IMR-90 (cell line): ENCODE measurements around the gene PCDHGC5. TPM values are rescaled to one million over a fixed set of nuclear protein-coding genes. Genes with fewer than 3 reads are reported as not detected.

ENCODE experiments used
- ATAC-seq: fragments of 200-7000 bp; cut with Tn5 transposase; 2 replicates; pipeline ENCODE4 v1.9.1; 2020; ENCODE audit warnings: low read depth, mild to moderate bottlenecking, moderate library complexity
- BruUV-seq: library from RNA; stranded (reverse); fragments of 400-500 nt; replicated peaks from 2 replicates; lab custom pipeline; 2021; lab: Mats Ljungman, UMichigan
- CTCF ChIA-PET: fragments of 300-600 bp; formaldehyde crosslinking; extraction: SDS; loops from one replicate; lab custom pipeline; 2021; ENCODE audit warnings: antibody characterized with exemption; lab: Yijun Ruan, JAX
- POLR2A ChIA-PET: fragments of 300-600 bp; sonication (Branson Sonifier 250); formaldehyde crosslinking; loops from one replicate; lab custom pipeline; 2022; ENCODE audit warnings: antibody characterized with exemption; ENCODE audit not compliant: unreplicated experiment; lab: Charles Lee
- DNase-seq: peaks from one replicate; pipeline ENCODE4 v3.0.0; 2013
- H2AFZ ChIP-seq: replicated peaks from 2 replicates; pipeline ENCODE3; 2013; ENCODE audit warnings: low read length, mild to moderate bottlenecking; ENCODE audit not compliant: poor library complexity
- H2AK5ac ChIP-seq: 2 replicates; pipeline ENCODE4 v1.6.1; 2013; ENCODE audit warnings: low read depth, low read length, inconsistent platforms
- H2AK9ac ChIP-seq: replicated peaks from 2 replicates; pipeline ENCODE3; 2013; ENCODE audit warnings: mild to moderate bottlenecking, low read depth, low read length, moderate library complexity; ENCODE audit not compliant: poor library complexity
- H2BK120ac ChIP-seq: 2 replicates; pipeline ENCODE4 v1.6.1; 2013; ENCODE audit warnings: low read depth, low read length, inconsistent platforms
- H2BK15ac ChIP-seq: 3 replicates; pipeline ENCODE4 v1.6.1; 2013; ENCODE audit warnings: low read depth, low read length, inconsistent platforms
- H2BK20ac ChIP-seq: 2 replicates; pipeline ENCODE4 v1.6.1; 2013; ENCODE audit warnings: low read depth, mild to moderate bottlenecking, inconsistent platforms, low read length, moderate library complexity
- H2BK5ac ChIP-seq: 2 replicates; pipeline ENCODE4 v1.6.1; 2013; ENCODE audit warnings: mild to moderate bottlenecking, low read depth, low read length, inconsistent platforms; ENCODE audit not compliant: poor library complexity, severe bottlenecking
- H3K14ac ChIP-seq: replicated peaks from 2 replicates; pipeline ENCODE4 v1.6.1; 2013; ENCODE audit warnings: low read depth, low read length, inconsistent platforms
- H3K18ac ChIP-seq: 2 replicates; pipeline ENCODE4 v1.6.1; 2013; ENCODE audit warnings: low read depth, low read length, control low read depth
- H3K23ac ChIP-seq: 2 replicates; pipeline ENCODE4 v1.6.1; 2013; ENCODE audit warnings: low read depth, low read length, inconsistent platforms
- H3K27ac ChIP-seq: 2 replicates; pipeline ENCODE4 v1.5.1; 2013; ENCODE audit warnings: mild to moderate bottlenecking, control low read depth, low read length; ENCODE audit not compliant: insufficient read depth
- H3K27me3 ChIP-seq: 2 replicates; pipeline ENCODE4 v1.6.1; 2013; ENCODE audit warnings: low read length; ENCODE audit not compliant: control insufficient read depth, insufficient read depth
- H3K36me3 ChIP-seq: 2 replicates; pipeline ENCODE4 v1.6.1; 2013; ENCODE audit warnings: low read length, mixed read lengths; ENCODE audit not compliant: control insufficient read depth, insufficient read depth
- H3K4ac ChIP-seq: 2 replicates; pipeline ENCODE4 v1.6.1; 2013; ENCODE audit warnings: low read depth, low read length, inconsistent platforms
- H3K4me1 ChIP-seq: 2 replicates; pipeline ENCODE4 v1.6.1; 2013; ENCODE audit warnings: low read length, mixed read lengths; ENCODE audit not compliant: control insufficient read depth, insufficient read depth
- H3K4me2 ChIP-seq: 2 replicates; pipeline ENCODE4 v1.6.1; 2013; ENCODE audit warnings: low read depth, mild to moderate bottlenecking, control low read depth, low read length, moderate library complexity
- H3K4me3 ChIP-seq: 2 replicates; pipeline ENCODE4 v1.5.1; 2013; ENCODE audit warnings: low read depth, mild to moderate bottlenecking, control low read depth, low read length, moderate library complexity; ENCODE audit not compliant: insufficient read depth
- H3K56ac ChIP-seq: 2 replicates; pipeline ENCODE4 v1.6.1; 2013; ENCODE audit warnings: low read length, inconsistent platforms; ENCODE audit not compliant: insufficient read depth; ENCODE audit errors: extremely low read depth
- H3K79me1 ChIP-seq, 2 experiments: 2 replicates each; pipeline ENCODE4 v1.6.1; 2013; ENCODE audit warnings: low read length in 2 of 2, inconsistent platforms in 1 of 2, low read depth in 1 of 2
- H3K9ac ChIP-seq: 2 replicates; pipeline ENCODE4 v1.6.1; 2013; ENCODE audit warnings: low read depth, low read length, control low read depth
- H3K9me1 ChIP-seq: 2 replicates; pipeline ENCODE4 v1.6.1; 2013; ENCODE audit warnings: low read length, inconsistent platforms; ENCODE audit not compliant: insufficient read depth
- H3K9me3 ChIP-seq: 2 replicates; pipeline ENCODE4 v1.6.1; 2013; ENCODE audit warnings: low read length; ENCODE audit not compliant: control insufficient read depth, insufficient read depth
- H4K20me1 ChIP-seq: 2 replicates; pipeline ENCODE4 v1.6.1; 2013; ENCODE audit warnings: low read length, inconsistent platforms; ENCODE audit not compliant: insufficient read depth
- H4K5ac ChIP-seq: 2 replicates; pipeline ENCODE4 v1.6.1; 2013; ENCODE audit warnings: mild to moderate bottlenecking, low read depth, low read length, control low read depth
- H4K8ac ChIP-seq, 2 experiments: 2 replicates each; pipeline ENCODE4 v1.6.1; 2013; ENCODE audit warnings: low read depth in 2 of 2, low read length in 2 of 2, control low read depth in 1 of 2, inconsistent platforms in 1 of 2
- H4K91ac ChIP-seq: 2 replicates; pipeline ENCODE4 v1.6.1; 2013; ENCODE audit warnings: low read depth, low read length, inconsistent platforms; ENCODE audit not compliant: insufficient read depth
- MAFK ChIP-seq: IDR thresholded peaks from 2 replicates; pipeline ENCODE4 v1.6.1; 2012; ENCODE audit warnings: low read depth, low read length, improper control_type of control experiment
- RCOR1 ChIP-seq: IDR thresholded peaks from 2 replicates; pipeline ENCODE4 v1.6.1; 2012; ENCODE audit warnings: mild to moderate bottlenecking, low read length, improper control_type of control experiment; ENCODE audit not compliant: insufficient replicate concordance
- RFX5 ChIP-seq: IDR thresholded peaks from 2 replicates; pipeline ENCODE4 v1.8.0; 2012; ENCODE audit warnings: low read depth, mild to moderate bottlenecking, low read length, moderate library complexity
- WGBS, 2 experiments: methylation state at CpG; one replicate each; pipeline versions ENCODE4 v1.1.5 to v1.1.7; 2013; ENCODE audit warnings: missing lambda C conversion rate in 2 of 2; ENCODE audit not compliant: insufficient read length in 1 of 2; ENCODE audit errors: extremely low coverage in 2 of 2; 5-methylcytosine and 5-hydroxymethylcytosine counted together
- dilution Hi-C: fragments of 300-500 bp; cut with HindIII; formaldehyde crosslinking; loops from one replicate; pipeline ENCODE4 v1.14.3; 2018; ENCODE audit warnings: low sequenced_read_pairs; ENCODE audit not compliant: unreplicated experiment
- in situ Hi-C: fragments of 300-500 bp; cut with MboI; formaldehyde crosslinking; loops from 3 replicates; pipeline ENCODE4 v1.14.3; 2019; ENCODE audit warnings: low sequenced_read_pairs, inconsistent platforms, mixed read lengths
- intact Hi-C: fragments of 100-400 bp; cut with micrococcal nuclease; formaldehyde crosslinking; loops from 2 replicates; pipeline ENCODE4 v1.10.0; 2022
- polyA plus RNA-seq, 3 experiments: library from polyadenylated mRNA; depleted of rRNA; stranded (reverse); fragments of >200 nt; gene quantifications; 2 replicates each; pipeline ENCODE4 v1.2.3, GENCODE V29; 2012; ENCODE audit warnings: low replicate concordance in 1 of 3
- total RNA-seq: library from RNA; depleted of rRNA; stranded (reverse); fragments of >200 nt; gene quantifications from 2 replicates; pipeline ENCODE4 v1.2.3, GENCODE V29; 2012
- TF ChIP-seq, protein P1 (sequence below): fragments of 150-350 bp; IDR thresholded peaks from 2 replicates; pipeline ENCODE4 v1.6.1; 2016; ENCODE audit warnings: low read depth, mild to moderate bottlenecking, low read length, moderate library complexity, borderline replicate concordance

The PCDHGC5 gene
- total and polyA plus RNA-seq, 2 of the 4 experiments (the other 2 are of a cell fraction): 2.9 to 3.8 TPM

DNA sequence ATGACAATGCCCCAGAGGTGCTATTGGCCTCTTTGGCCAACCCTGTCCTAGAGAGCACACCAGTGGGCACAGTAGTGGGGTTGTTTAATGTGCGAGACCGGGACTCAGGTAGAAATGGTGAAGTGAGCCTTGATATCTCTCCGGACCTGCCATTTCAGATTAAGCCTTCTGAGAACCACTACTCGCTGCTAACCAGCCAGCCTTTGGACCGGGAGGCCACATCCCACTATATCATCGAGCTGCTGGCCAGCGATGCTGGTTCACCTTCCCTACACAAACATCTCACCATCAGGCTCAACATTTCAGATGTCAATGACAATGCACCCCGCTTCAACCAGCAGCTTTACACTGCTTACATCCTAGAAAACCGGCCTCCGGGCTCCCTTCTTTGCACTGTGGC is 1.4 kb downstream of the PCDHGC5 start:
- Histone ChIP-seq H3K27me3 (no peaks in the 10 kb centered on the region), H3K9me1 (peaks cover 34% of the 10 kb centered on the region), H3K79me1 (peaks cover 29 to 76% of the 10 kb centered on the region in 2 experiments), H4K20me1 (peaks cover 64% of the 10 kb centered on the region), H2BK15ac (no peak overlapping the region), H2BK5ac (no peak overlapping the region), H3K4me3 (no peak overlapping the region), H3K4ac (no peak overlapping the region), H4K91ac (no peak overlapping the region), H3K9me3 (no peaks in the 10 kb centered on the region; the same call in 1 of the 2 replicates), H3K4me1 (peaks cover 35% of the 10 kb centered on the region), H3K56ac (no peak overlapping the region), H2BK20ac (no peak overlapping the region), H2AK9ac (no peak overlapping the region), H4K8ac (no peak overlapping the region), H2AK5ac (peak overlapping the region; percentile 27; the same call in 1 of the 2 replicates), H3K36me3 (peaks cover 49% of the 10 kb centered on the region), H3K18ac (no peak overlapping the region), H3K14ac (no peak overlapping the region), H3K27ac (no peak overlapping the region), H3K9ac (no peak overlapping the region), H4K5ac (no peak overlapping the region), H3K23ac (no peak overlapping the region), H2BK120ac (no peak overlapping the region), H3K4me2 (no peak overlapping the region), H2AFZ (no peak overlapping the region)
- TF ChIP-seq MAFK (no peak), RCOR1 (no peak), RFX5 (no peak)
- TF ChIP-seq, protein P1, sequence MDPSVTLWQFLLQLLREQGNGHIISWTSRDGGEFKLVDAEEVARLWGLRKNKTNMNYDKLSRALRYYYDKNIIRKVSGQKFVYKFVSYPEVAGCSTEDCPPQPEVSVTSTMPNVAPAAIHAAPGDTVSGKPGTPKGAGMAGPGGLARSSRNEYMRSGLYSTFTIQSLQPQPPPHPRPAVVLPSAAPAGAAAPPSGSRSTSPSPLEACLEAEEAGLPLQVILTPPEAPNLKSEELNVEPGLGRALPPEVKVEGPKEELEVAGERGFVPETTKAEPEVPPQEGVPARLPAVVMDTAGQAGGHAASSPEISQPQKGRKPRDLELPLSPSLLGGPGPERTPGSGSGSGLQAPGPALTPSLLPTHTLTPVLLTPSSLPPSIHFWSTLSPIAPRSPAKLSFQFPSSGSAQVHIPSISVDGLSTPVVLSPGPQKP: no peak
- ChIA-PET POLR2A (no interaction called here), CTCF (no interaction called here)
- intact Hi-C loops (no loop called here), in situ Hi-C loops (no loop called here), dilution Hi-C loops (no loop called here)
- DNase-seq (no peak), ATAC-seq (no peak)
- WGBS, 2 experiments: 100% methylated on average over 2 of the region's 10 CpGs; no CpG with 5 or more reads in 1 of the 2 experiments
- no TSS peak for BruUV-seq
